Pulmonary artery endothelial cell (primary cell): ENCODE results near the gene SLC6A7. TPM values are rescaled to one million over a fixed set of nuclear protein-coding genes. Genes with fewer than 3 reads are reported as not detected.
"Not testable (repeated sequence)": the region's sequence is repeated elsewhere in the genome, so short reads cannot be mapped to it uniquely, and the experiment has no call there.

Experiments used
- DNase-seq: peaks from one replicate; pipeline ENCODE4 v3.0.0-alpha.2; 2011; ENCODE audit warnings: low read depth, low spot score
- total RNA-seq: library from RNA; depleted of rRNA; stranded (reverse); fragments of >200 nt; gene quantifications from 2 replicates; pipeline ENCODE4 v1.2.3, GENCODE V29; 2014

Gene SLC6A7
- total RNA-seq, 1 donor from 2014 or later, result not detected

DNA sequence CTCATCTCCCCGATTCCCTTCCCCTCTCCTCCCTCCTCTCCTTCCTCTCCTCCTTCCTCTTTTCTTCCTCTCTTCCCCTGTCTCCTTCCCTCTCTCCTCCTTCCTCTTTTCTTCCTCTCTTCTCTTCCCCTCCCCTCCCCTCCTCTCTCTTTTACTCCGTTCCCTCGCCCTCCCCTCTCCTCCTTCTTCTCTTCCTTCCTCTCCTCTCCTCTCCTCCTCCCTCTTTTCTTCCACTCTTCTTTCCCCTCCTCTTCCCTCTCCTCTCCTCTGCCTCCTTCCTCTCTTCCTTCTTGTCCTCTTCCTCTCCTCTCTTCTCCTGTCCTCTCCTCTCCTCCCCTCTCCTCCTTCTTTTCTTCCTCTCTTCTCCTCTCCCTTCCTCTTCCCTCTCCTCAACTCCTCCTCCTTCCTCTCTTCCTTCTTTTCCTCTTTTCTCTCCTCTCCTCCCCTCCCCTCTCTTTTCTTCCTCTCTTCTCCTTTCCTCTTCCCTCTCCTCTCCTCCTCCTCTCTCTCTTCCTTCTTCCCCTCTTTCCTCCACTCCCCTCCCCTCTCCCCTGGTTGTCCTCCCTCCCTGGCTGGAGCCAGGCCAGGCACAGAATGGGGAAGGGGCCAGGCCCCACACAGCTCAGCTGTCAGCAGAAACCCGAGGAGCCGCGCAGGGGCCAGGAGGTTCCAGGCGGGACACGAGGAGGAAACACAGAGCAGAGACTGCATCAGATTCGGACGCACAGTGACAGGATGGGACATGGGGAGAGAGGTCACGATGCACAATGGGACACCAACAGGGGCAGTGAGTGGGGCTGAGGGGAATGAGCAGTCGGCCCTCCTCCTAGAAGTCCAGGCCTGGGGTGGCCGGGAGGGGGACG lies 51.7 kb downstream of the SLC6A7 start:
- no peak for DNase-seq

GRCh38 chr5:150242251-150242894 lies 52.5 kb downstream of the SLC6A7 start:
- no peak for DNase-seq

- DNase-seq, result no peak
Observed at GRCh38 chr5:150243590-150243989, 53.7 kb downstream of the SLC6A7 start.

GRCh38 chr5:150244209-150244608 lies 54.3 kb downstream of the SLC6A7 start:
- no peak for DNase-seq

DNA sequence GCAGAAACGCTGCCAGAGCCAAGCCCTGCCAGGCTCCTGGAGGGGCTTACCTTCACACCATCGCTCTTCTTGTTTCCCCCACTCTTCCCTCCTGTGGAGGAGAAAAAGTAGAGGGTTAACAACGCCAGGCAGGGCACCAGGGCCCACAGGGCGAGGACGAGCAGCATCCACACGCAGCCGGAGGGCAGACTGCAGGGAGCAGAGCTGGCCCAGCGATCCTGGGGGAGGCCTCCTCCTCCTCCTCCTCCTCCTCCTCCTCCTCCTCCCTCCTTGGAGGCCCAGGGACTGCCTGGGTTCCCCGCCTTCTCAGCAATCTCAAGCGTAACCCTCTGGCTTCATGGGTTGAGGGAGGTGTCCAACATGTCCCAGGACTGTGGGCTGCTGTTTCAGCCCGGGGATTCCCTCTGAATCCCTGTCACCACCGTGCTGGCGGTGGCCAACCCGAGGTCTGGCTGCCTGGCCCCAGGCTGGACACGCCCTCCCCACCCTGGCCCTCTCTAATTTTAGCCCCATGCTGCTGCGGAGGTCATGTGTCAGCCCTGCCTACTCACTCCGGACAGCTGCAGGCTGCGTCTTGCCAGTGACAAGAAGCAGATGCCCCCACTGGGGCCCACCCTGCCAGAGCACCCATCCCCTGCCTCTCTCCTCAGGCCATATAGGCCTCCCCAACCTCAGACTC lies 55.4 kb downstream of the SLC6A7 start:
- no peak for DNase-seq

GRCh38 chr5:150245808-150246207 lies 55.9 kb downstream of the SLC6A7 start:
- DNase-seq, result no peak

GRCh38 chr5:150246429-150246828 lies 56.6 kb downstream of the SLC6A7 start:
- no peak for DNase-seq

DNA sequence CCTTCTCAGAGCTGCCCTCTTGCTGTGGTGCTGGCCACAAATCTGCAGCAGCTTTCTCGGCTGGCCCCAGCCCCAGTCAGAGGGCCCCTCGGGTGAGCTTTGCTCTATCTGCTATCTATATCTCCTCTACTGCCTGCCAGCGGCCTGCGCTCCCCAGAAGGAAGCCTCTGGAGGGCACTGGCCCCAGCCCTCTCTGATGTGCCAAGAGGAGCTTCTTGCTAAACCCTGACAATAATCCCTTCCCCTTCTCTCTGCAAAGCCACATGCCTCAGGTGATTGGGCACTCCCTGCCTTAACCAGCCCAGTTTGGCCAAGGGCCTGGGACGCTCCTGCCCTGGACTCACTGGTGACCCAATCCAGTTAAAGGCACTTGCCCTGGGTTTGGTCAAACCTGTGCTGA lies 57.0 kb downstream of the SLC6A7 start:
- DNase-seq, result no peak

DNA sequence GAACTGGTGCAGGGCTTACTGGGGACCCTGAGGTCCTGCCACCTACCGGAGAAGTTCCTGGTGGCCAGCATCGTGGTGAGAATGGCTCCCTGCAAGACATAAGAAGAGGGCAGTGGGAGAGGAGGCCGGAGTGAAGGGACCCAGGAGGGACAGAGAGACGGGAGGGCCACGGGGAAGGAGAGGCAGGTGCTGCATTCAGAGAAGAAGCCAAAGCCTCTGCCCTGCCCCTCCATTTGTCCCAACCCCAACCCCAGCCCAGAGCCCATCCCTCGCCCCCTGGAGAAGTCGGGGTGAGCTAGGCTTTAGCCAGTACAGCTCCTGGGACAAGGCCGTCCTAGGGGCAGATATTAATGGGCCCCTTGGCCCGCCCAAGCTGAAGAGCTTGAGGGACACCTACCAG lies 57.9 kb downstream of the SLC6A7 start:
- no peak for DNase-seq

DNA sequence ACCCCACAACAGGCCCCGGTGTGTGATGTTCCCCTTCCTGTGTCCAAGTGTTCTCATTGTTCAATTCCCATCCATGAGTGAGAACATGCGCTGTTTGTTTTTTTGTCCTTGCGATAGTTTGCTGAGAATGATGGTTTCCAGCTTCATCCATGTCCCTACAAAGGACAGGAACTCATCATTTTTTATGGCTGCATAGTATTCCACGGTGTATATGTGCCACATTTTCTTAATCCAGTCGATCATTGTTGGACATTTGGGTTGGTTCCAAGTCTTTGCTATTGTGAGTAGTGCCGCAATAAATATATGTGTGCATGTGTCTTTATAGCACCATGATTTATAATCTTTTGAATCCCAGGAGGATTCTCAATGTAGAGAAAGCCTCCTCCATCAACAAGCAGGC lies 58.6 kb downstream of the SLC6A7 start:
- DNase-seq, result not testable (repeated sequence)

GRCh38 chr5:150248946-150249345 lies 59.1 kb downstream of the SLC6A7 start:
- no peak for DNase-seq

- no peak for DNase-seq
Observed at GRCh38 chr5:150249744-150250143, 59.9 kb downstream of the SLC6A7 start.

- DNase-seq, result no peak
Observed at GRCh38 chr5:150251504-150251903, 61.6 kb downstream of the SLC6A7 start.

DNA sequence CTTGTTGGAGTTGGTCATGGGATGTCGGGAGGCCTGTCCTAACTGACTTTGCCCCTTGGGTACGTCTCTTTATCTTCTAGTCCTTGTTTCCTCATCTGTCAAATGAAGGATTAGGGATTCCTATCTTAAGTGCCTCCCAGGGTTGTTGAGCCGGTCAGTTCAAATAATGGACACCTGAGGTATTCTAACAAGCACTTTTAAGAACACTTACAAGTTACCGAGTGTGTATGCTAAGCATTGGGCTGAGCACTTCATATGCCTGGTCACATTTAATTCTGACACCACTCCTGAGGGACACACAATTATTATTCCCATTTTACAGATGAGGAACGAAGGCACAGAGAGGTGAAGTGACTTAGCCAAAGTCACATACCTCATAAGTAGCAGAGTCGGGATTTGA lies 62.6 kb downstream of the SLC6A7 start:
- no peak for DNase-seq

GRCh38 chr5:150253416-150254208 lies 63.8 kb downstream of the SLC6A7 start:
- DNase-seq, result no peak

GRCh38 chr5:150254363-150254762 lies 64.5 kb downstream of the SLC6A7 start:
- DNase-seq, result no peak

GRCh38 chr5:150254774-150255173 lies 64.9 kb downstream of the SLC6A7 start:
- no peak for DNase-seq

DNA sequence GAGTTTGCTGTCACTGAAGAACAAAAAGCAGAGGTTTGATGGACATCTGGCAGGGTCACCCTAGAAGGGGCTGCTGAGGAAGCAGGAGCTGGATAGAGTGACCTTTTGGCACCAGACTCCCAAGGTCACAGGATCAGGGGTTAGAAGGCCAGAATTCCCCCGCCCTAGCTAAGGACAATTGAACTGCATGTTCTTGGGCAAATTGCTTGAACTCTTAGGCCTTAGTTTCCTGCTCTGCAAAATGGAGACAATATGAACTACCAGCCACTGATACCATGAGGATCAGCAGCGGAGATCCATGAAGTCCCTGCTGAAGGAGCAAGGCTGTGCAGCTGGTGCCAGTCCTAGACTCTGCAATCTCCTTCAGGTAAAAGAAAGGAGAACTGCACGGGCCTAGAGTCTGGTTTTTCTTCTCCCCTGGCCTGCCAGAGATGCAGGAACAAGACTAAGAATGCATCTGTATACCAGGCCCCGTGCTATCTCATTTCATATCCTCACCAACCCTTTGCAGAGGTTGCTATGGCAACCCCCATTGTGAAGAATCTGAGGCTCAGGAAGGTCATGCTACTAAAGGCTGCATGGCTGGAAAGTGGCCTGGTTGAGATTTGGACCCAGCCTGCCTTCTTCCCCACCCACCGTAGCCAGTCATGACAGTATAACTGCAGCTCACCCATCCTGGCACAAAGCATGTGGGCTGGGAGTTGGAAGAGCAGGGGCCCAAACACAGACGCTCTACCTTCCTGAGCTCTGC lies 66.0 kb downstream of the SLC6A7 start:
- peak; percentile 32 for DNase-seq

DNA sequence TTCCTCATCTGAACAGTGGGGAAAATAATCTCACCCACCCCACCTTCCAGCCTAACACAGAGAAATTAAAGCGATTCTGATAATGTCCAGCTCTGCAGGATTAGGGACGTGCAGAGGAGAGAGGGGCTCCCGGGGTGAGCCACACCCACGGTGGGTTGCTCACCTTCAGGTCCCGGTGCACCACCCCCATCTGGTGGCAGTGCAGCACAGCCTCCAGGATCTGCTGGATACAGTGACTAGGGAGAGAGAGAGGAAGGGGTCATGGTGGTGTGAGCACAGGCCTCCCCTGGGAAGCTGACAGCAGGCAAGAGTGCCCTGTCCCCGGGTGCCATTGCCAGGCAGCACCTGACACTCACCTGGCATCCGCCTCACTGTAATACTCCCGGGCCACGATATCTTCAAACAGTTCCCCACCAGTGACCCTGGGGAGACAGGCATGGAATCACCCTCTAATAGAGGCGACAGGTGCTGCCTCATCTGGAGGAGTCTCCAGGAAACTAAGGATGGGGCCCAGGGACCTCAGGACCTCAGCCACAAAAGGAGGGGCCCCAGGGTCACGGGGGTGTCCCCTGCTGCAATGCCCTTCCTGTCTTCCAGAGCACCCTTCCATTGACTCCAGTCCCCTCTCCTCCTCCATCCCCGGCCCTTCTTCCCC lies 66.7 kb downstream of the SLC6A7 start:
- no peak for DNase-seq

- DNase-seq, result no peak
Observed at GRCh38 chr5:150257424-150257823, 67.6 kb downstream of the SLC6A7 start.
